ENCODE results near the gene EXT2. TPM values are rescaled to one million over a fixed set of nuclear protein-coding genes. Genes with fewer than 3 reads are reported as not detected.

EXT2 gene
- total and polyA plus RNA-seq, 2 experiments from 2014 or later = 44.1 to 53.1 TPM

DNA sequence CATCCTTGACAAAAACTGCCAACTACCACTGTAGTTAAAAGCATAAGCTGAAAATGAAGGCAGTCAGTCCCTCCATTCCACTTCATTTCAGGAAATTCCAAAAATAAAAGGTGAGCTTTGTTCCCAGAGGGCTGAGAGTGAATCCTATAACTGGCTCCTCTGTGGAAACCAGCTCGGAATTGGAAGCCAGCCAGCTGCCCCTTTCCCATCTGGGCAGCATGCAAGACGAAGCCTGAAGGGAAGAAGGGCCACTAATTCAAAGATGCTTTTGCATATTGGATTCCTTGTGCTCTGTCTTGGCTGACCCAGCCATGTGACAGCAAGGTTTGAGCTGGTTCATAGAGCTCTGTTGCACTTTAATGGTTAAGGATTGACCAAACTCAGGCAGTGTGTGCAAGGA is 131.0 kb downstream of the EXT2 start:
- DNase-seq (ENCODE audit: low read depth in 1 of 2, low spot score in 1 of 2) = no peak
- Histone ChIP-seq H3K9me3 (ENCODE audit: low read depth) (no peaks in the 10 kb centered on the region), H3K36me3 (no peaks in the 10 kb centered on the region), H3K4me3 (no peak overlapping the region), H3K27me3 (no peaks in the 10 kb centered on the region), H3K27ac (no peak overlapping the region), H3K4me1 (ENCODE audit: low read depth) (peaks cover 6% of the 10 kb centered on the region)
- TF ChIP-seq, protein P1, sequence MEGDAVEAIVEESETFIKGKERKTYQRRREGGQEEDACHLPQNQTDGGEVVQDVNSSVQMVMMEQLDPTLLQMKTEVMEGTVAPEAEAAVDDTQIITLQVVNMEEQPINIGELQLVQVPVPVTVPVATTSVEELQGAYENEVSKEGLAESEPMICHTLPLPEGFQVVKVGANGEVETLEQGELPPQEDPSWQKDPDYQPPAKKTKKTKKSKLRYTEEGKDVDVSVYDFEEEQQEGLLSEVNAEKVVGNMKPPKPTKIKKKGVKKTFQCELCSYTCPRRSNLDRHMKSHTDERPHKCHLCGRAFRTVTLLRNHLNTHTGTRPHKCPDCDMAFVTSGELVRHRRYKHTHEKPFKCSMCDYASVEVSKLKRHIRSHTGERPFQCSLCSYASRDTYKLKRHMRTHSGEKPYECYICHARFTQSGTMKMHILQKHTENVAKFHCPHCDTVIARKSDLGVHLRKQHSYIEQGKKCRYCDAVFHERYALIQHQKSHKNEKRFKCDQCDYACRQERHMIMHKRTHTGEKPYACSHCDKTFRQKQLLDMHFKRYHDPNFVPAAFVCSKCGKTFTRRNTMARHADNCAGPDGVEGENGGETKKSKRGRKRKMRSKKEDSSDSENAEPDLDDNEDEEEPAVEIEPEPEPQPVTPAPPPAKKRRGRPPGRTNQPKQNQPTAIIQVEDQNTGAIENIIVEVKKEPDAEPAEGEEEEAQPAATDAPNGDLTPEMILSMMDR (IDR thresholded peaks at IDR 0.05; ENCODE audit: low read depth, low read length) = no peak

DNA sequence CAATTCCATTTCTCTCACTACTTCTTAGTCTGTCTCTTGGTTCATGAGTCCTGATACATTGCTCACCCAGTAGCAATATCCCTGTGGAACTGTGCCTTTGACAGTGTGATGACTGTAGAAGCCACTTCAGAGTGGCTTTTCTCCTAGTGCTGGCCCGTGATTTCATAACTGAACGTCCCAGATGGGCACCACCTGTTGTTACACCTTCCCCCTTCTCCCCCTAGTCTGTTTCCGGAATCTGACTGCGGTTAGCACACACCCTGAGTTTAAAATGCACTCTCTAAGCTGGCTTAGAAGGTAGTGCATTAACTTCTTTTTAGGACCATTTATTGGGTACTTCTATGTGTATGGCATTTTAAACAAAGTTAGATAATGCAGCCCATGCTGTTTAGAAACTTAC is 131.5 kb downstream of the EXT2 start:
- H3K9me3 ChIP-seq (ENCODE audit: low read depth) = no peaks in the 10 kb centered on the region
- H3K4me3 ChIP-seq = no peak overlapping the region
- H3K27me3 ChIP-seq = no peaks in the 10 kb centered on the region
- H3K4me1 ChIP-seq (ENCODE audit: low read depth) = peaks cover 6% of the 10 kb centered on the region
- no peaks in the 10 kb centered on the region for H3K36me3 ChIP-seq
- DNase-seq (ENCODE audit: low read depth in 1 of 2, low spot score in 1 of 2) = no peak
- no peak overlapping the region for H3K27ac ChIP-seq
- TF ChIP-seq, protein P1 (IDR thresholded peaks at IDR 0.05; ENCODE audit: low read depth, low read length) = no peak

DNA sequence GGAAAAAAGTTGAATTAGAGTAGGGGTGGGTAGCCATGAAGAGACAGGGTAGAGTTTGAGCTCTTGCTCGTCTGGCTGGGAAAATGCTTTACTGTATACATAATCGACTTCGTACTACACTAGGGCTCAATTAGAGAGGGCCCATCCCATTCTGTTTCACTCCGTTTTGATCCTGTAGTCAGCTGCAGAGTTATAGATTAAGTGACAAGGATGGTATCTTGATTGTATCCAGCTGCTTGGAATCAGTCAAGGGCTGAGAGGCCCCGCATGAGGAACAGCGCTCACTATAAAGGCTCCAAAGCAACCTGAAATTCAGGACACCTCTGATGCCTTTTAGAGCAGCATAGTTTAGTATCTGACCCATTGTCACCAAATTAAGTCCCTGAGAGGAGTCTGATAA is 132.9 kb downstream of the EXT2 start:
- no peak for DNase-seq (ENCODE audit: low read depth in 1 of 2, low spot score in 1 of 2)
- Histone ChIP-seq H3K36me3 (no peaks in the 10 kb centered on the region), H3K27me3 (no peaks in the 10 kb centered on the region), H3K4me3 (no peak overlapping the region), H3K4me1 (ENCODE audit: low read depth) (peaks cover 6% of the 10 kb centered on the region), H3K9me3 (ENCODE audit: low read depth) (no peaks in the 10 kb centered on the region), H3K27ac (peak overlapping the region; percentile 11)
- TF ChIP-seq, protein P1 (IDR thresholded peaks at IDR 0.05; ENCODE audit: low read depth, low read length) = no peak

DNA sequence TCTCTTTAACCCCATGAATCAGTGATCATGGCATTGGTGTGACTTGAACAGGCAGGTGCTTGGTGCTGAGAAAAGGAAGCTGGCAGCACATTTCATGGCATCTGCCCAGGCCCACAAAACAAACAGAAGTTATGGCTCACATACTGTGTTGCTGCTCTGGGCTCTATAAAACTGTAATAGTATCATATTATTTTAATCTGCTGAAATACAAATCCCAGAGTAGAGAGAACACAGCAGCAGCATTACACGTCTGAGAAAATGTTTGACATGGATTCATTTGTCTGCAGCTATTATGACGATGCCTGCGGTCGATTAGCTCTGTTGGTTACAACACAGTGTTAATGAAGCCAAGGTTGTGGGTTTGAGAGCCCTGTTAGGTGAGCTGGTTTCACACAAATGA is 133.6 kb downstream of the EXT2 start:
- Histone ChIP-seq H3K9me3 (ENCODE audit: low read depth) (no peaks in the 10 kb centered on the region), H3K27me3 (no peaks in the 10 kb centered on the region), H3K4me1 (ENCODE audit: low read depth) (peaks cover 6% of the 10 kb centered on the region), H3K36me3 (no peaks in the 10 kb centered on the region), H3K27ac (no peak overlapping the region), H3K4me3 (no peak overlapping the region)
- no peak for DNase-seq (ENCODE audit: low read depth in 1 of 2, low spot score in 1 of 2)
- TF ChIP-seq, protein P1 (IDR thresholded peaks at IDR 0.05; ENCODE audit: low read depth, low read length) = no peak

DNA sequence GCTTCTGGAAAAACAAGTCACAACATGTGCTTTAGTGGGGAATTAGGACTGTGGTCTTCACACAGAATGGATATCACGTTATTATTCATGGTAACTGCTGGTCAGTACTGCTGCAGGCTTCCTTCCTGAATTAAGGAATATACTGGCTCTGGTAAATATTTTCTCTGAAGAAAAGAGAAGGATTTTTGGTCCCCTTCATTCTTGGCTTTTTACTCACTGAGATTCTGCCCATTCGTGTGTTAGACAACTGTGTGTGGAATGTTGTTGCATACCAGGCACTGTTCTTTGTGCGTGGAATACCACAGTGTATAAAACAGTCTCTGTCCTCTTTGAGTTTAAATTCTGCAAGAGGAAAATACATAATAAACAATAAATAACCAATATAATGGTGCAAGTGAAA is 134.1 kb downstream of the EXT2 start:
- Histone ChIP-seq H3K27ac (no peak overlapping the region), H3K36me3 (peaks cover 2% of the 10 kb centered on the region), H3K4me3 (no peak overlapping the region), H3K9me3 (ENCODE audit: low read depth) (no peaks in the 10 kb centered on the region), H3K4me1 (ENCODE audit: low read depth) (peaks cover 6% of the 10 kb centered on the region), H3K27me3 (no peaks in the 10 kb centered on the region)
- TF ChIP-seq, protein P1 (IDR thresholded peaks at IDR 0.05; ENCODE audit: low read depth, low read length) = no peak
- no peak for DNase-seq (ENCODE audit: low read depth in 1 of 2, low spot score in 1 of 2)

DNA sequence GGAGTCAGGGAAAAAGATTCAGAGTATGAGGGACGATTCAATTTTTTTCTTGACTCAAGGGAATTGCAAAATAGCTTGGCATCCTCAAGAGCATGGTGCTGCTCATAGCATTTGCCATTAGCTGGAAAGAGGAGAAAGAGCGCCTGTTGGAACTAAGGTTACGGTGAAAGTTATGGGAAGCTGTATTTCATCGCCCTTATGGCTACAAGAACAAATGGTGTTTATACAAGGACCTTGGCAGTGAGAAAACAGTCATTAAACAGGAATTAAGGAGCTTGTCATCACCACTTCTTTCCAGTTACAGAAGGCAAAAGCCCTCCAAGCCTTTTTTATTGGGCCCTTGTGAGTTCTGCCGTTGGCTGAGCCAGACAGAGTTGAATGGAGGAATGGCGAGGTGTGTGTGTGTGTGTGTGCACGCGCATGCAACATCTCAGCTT is 140.3 kb downstream of the EXT2 start:
- Histone ChIP-seq H3K4me3 (no peak overlapping the region), H3K4me1 (ENCODE audit: low read depth) (peaks cover 6% of the 10 kb centered on the region), H3K27ac (no peak overlapping the region), H3K27me3 (no peaks in the 10 kb centered on the region), H3K9me3 (ENCODE audit: low read depth) (no peaks in the 10 kb centered on the region), H3K36me3 (peaks cover 2% of the 10 kb centered on the region)
- TF ChIP-seq, protein P1 (IDR thresholded peaks at IDR 0.05; ENCODE audit: low read depth, low read length) = no peak
- peak in 1 of 2 donors; percentile 61 for DNase-seq (ENCODE audit: low read depth in 1 of 2, low spot score in 1 of 2)

Data from cardiac muscle cell (in vitro differentiated cells and primary cell).